ES-I3 (cell line): ENCODE measurements around the gene EPHB1.

ENCODE experiments used
- H3K36me3 ChIP-seq: 2 replicates; pipeline ENCODE4 v1.6.1; 2013; ENCODE audit warnings: mild to moderate bottlenecking, low read length, control low read depth, moderate library complexity; ENCODE audit not compliant: insufficient read depth
- H3K4me1 ChIP-seq: 2 replicates; pipeline ENCODE4 v1.6.1; 2013; ENCODE audit warnings: mild to moderate bottlenecking, control low read depth, low read length; ENCODE audit not compliant: insufficient read depth
- H3K9ac ChIP-seq: 2 replicates; pipeline ENCODE4 v1.6.1; 2013; ENCODE audit warnings: low read depth, mild to moderate bottlenecking, low read length, moderate library complexity
- H3K9me3 ChIP-seq: 2 replicates; pipeline ENCODE4 v1.6.1; 2013; ENCODE audit warnings: mild to moderate bottlenecking, low read length, moderate library complexity; ENCODE audit not compliant: control insufficient read depth, insufficient read depth

EPHB1 gene

GRCh38 chr3:135075157-135075556 lies 280.1 kb downstream of the EPHB1 start:
- Histone ChIP-seq H3K4me1 (peaks cover 8% of the 10 kb centered on the region; the same call in 1 of the 2 replicates), H3K36me3 (no peaks in the 10 kb centered on the region), H3K9me3 (no peaks in the 10 kb centered on the region), H3K9ac (no peak overlapping the region)

- Histone ChIP-seq H3K9ac (no peak overlapping the region), H3K9me3 (no peaks in the 10 kb centered on the region), H3K4me1 (peaks cover 8% of the 10 kb centered on the region; the same call in 1 of the 2 replicates), H3K36me3 (no peaks in the 10 kb centered on the region)
Observed at GRCh38 chr3:135076341-135076740, 281.3 kb downstream of the EPHB1 start.

GRCh38 chr3:135077186-135077585 lies 282.1 kb downstream of the EPHB1 start:
- Histone ChIP-seq H3K36me3 (no peaks in the 10 kb centered on the region), H3K9ac (no peak overlapping the region), H3K9me3 (no peaks in the 10 kb centered on the region), H3K4me1 (peaks cover 8% of the 10 kb centered on the region; the same call in 1 of the 2 replicates)

GRCh38 chr3:135078283-135078682 lies 283.2 kb downstream of the EPHB1 start:
- no peak overlapping the region for H3K9ac ChIP-seq
- H3K36me3 ChIP-seq: no peaks in the 10 kb centered on the region
- no peaks in the 10 kb centered on the region for H3K9me3 ChIP-seq
- peaks cover 8% of the 10 kb centered on the region; the same call in 1 of the 2 replicates for H3K4me1 ChIP-seq

GRCh38 chr3:135079095-135079494 lies 284.0 kb downstream of the EPHB1 start:
- Histone ChIP-seq H3K4me1 (peaks cover 8% of the 10 kb centered on the region; the same call in 1 of the 2 replicates), H3K9ac (no peak overlapping the region), H3K9me3 (no peaks in the 10 kb centered on the region), H3K36me3 (no peaks in the 10 kb centered on the region)

GRCh38 chr3:135081451-135081850 lies 286.4 kb downstream of the EPHB1 start:
- peaks cover 8% of the 10 kb centered on the region; the same call in 1 of the 2 replicates for H3K4me1 ChIP-seq
- H3K9me3 ChIP-seq: no peaks in the 10 kb centered on the region
- H3K36me3 ChIP-seq: no peaks in the 10 kb centered on the region
- H3K9ac ChIP-seq: no peak overlapping the region

- H3K4me1 ChIP-seq: peaks cover 8% of the 10 kb centered on the region; the same call in 1 of the 2 replicates
- no peak overlapping the region for H3K9ac ChIP-seq
- H3K9me3 ChIP-seq: no peaks in the 10 kb centered on the region
- no peaks in the 10 kb centered on the region for H3K36me3 ChIP-seq
Observed at GRCh38 chr3:135081856-135082434, 286.9 kb downstream of the EPHB1 start.

GRCh38 chr3:135082706-135083105 lies 287.6 kb downstream of the EPHB1 start:
- H3K36me3 ChIP-seq: no peaks in the 10 kb centered on the region
- no peak overlapping the region for H3K9ac ChIP-seq
- no peaks in the 10 kb centered on the region for H3K9me3 ChIP-seq
- H3K4me1 ChIP-seq: peaks cover 8% of the 10 kb centered on the region; the same call in 1 of the 2 replicates

GRCh38 chr3:135083179-135083578 lies 288.1 kb downstream of the EPHB1 start:
- Histone ChIP-seq H3K36me3 (no peaks in the 10 kb centered on the region), H3K9me3 (no peaks in the 10 kb centered on the region)

GRCh38 chr3:135083756-135084155 lies 288.7 kb downstream of the EPHB1 start:
- Histone ChIP-seq H3K36me3 (no peaks in the 10 kb centered on the region), H3K9me3 (no peaks in the 10 kb centered on the region), H3K4me1 (peaks cover 8% of the 10 kb centered on the region; the same call in 1 of the 2 replicates), H3K9ac (no peak overlapping the region)

More at GRCh38 chr3:135083179-135083578, 288.1 kb downstream of the EPHB1 start:
- H3K4me1 ChIP-seq: peaks cover 8% of the 10 kb centered on the region; the same call in 1 of the 2 replicates
- no peak overlapping the region for H3K9ac ChIP-seq

- Histone ChIP-seq H3K9me3 (no peaks in the 10 kb centered on the region), H3K36me3 (no peaks in the 10 kb centered on the region), H3K9ac (no peak overlapping the region), H3K4me1 (peaks cover 5% of the 10 kb centered on the region; the same call in 1 of the 2 replicates)
Observed at GRCh38 chr3:135084405-135084804, 289.3 kb downstream of the EPHB1 start.

GRCh38 chr3:135084976-135085375 lies 289.9 kb downstream of the EPHB1 start:
- Histone ChIP-seq H3K36me3 (no peaks in the 10 kb centered on the region), H3K4me1 (no peaks in the 10 kb centered on the region), H3K9me3 (no peaks in the 10 kb centered on the region), H3K9ac (no peak overlapping the region)

GRCh38 chr3:135085652-135086436 lies 290.8 kb downstream of the EPHB1 start:
- Histone ChIP-seq H3K9ac (no peak overlapping the region), H3K36me3 (no peaks in the 10 kb centered on the region), H3K9me3 (no peaks in the 10 kb centered on the region), H3K4me1 (no peaks in the 10 kb centered on the region)

GRCh38 chr3:135087782-135088181 lies 292.7 kb downstream of the EPHB1 start:
- Histone ChIP-seq H3K9me3 (no peaks in the 10 kb centered on the region), H3K4me1 (no peaks in the 10 kb centered on the region), H3K9ac (no peak overlapping the region), H3K36me3 (no peaks in the 10 kb centered on the region)

- Histone ChIP-seq H3K4me1 (no peaks in the 10 kb centered on the region), H3K36me3 (no peaks in the 10 kb centered on the region), H3K9me3 (no peaks in the 10 kb centered on the region), H3K9ac (no peak overlapping the region)
Observed at GRCh38 chr3:135089451-135089850, 294.4 kb downstream of the EPHB1 start.
